BJ (cell line): ENCODE data around the gene ACYP2. TPM values are rescaled to one million over a fixed set of nuclear protein-coding genes. Genes with fewer than 3 reads are reported as not detected.

Source experiments
- CTCF ChIA-PET: fragments of 350-600 bp; formaldehyde crosslinking; extraction: SDS; loops from one replicate; lab custom pipeline; 2021; ENCODE audit warnings: antibody characterized with exemption, inconsistent platforms; lab: Yijun Ruan, JAX
- POLR2A ChIA-PET: fragments of 300-600 bp; sonication (Branson Sonifier 250); formaldehyde crosslinking; extraction: SDS; loops from one replicate; lab custom pipeline; 2021; ENCODE audit warnings: antibody characterized with exemption; lab: Charles Lee
- DNase-seq: peaks from one replicate; pipeline ENCODE4 v3.0.0-alpha.2; 2011; ENCODE audit warnings: low read depth
- H3K27me3 ChIP-seq: 2 replicates; pipeline ENCODE4 v1.6.0; 2011; ENCODE audit warnings: low read length; ENCODE audit not compliant: control insufficient read depth, insufficient read depth
- H3K36me3 ChIP-seq: 2 replicates; pipeline ENCODE4 v1.5.1; 2011; ENCODE audit warnings: low read length; ENCODE audit not compliant: control insufficient read depth, insufficient read depth
- H3K4me3 ChIP-seq: 2 replicates; pipeline ENCODE4 v1.5.1; 2011; ENCODE audit warnings: low read depth, mild to moderate bottlenecking, control low read depth, low read length
- CTCF ChIP-seq: IDR thresholded peaks from 2 replicates; pipeline ENCODE4 v1.5.1; 2011; ENCODE audit warnings: low read depth, mild to moderate bottlenecking, control low read depth, inconsistent platforms, low read length, moderate library complexity; ENCODE audit not compliant: insufficient read depth
- polyA plus RNA-seq: library from polyadenylated mRNA; depleted of rRNA; stranded (reverse); fragments of >200 nt; gene quantifications from 2 replicates; pipeline ENCODE4 v1.2.3, GENCODE V29; 2011

Gene ACYP2
- polyA plus RNA-seq, 1 experiment = 7.0 TPM

GRCh38 chr2:54183281-54183680, 67.9 kb downstream of the ACYP2 start:
- H3K27me3 ChIP-seq = no peaks in the 10 kb centered on the region
- no peaks in the 10 kb centered on the region for H3K36me3 ChIP-seq
- TF ChIP-seq CTCF = no peak
- no peak for DNase-seq
- ChIA-PET POLR2A (no interaction called here), CTCF (no interaction called here)
- no peak overlapping the region for H3K4me3 ChIP-seq

DNA sequence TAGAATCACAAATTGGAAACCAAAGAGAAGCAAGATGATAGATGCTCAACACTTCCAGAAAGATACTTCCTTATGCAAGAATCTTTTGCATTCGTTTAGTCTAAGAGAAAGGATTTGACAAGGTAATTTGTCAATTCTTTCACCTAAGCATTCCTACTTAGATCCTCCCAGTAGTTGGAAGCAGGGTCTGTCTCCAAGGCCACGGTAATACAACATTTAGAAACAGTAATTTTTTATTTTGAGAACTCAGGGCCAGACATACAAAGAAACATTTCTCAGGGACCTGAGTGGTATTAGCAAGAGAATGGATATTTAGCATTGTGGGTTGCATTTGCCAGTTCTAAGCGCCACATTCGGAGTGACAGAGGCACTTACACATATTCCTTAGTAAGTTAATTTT, 68.6 kb downstream of the ACYP2 start:
- TF ChIP-seq CTCF = no peak
- POLR2A ChIA-PET = no interaction called here
- Histone ChIP-seq H3K4me3 (no peak overlapping the region), H3K27me3 (no peaks in the 10 kb centered on the region), H3K36me3 (no peaks in the 10 kb centered on the region)
- no peak for DNase-seq
- CTCF ChIA-PET = no interaction called here

GRCh38 chr2:54185105-54185504, 69.7 kb downstream of the ACYP2 start:
- CTCF ChIA-PET = interaction anchor here (0.9 to 1.3 kb wide), 2 partner anchors 15 to 511 kb away, joined by 3 to 4 read pairs; no protein-coding TSS in a partner anchor
- POLR2A ChIA-PET = no interaction called here
- no peak for TF ChIP-seq CTCF
- no peak overlapping the region for H3K4me3 ChIP-seq
- no peaks in the 10 kb centered on the region for H3K27me3 ChIP-seq
- H3K36me3 ChIP-seq = no peaks in the 10 kb centered on the region
- no peak for DNase-seq

DNA sequence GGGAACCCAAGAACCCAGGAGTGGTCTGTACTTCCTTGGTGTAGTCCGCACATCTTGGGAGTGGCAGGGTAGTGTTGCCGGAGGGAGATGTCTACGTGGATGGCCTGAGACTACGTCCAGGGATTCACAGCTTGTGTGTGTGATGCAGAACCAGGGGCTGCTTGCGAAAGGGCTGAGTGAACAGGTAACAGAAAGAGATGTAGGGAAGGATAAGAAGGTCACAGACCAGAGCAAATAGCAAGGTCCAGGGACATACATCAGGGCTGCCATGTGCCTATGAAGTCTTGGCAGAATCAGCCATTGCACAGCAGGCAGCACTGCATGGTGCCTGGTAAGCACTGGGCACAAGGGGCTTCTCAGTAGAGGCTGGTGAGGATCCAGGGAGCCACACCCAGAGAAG, 71.9 kb downstream of the ACYP2 start:
- POLR2A ChIA-PET = no interaction called here
- TF ChIP-seq CTCF = no peak
- CTCF ChIA-PET = no interaction called here
- Histone ChIP-seq H3K4me3 (no peak overlapping the region), H3K27me3 (no peaks in the 10 kb centered on the region), H3K36me3 (no peaks in the 10 kb centered on the region)
- DNase-seq = no peak

DNA sequence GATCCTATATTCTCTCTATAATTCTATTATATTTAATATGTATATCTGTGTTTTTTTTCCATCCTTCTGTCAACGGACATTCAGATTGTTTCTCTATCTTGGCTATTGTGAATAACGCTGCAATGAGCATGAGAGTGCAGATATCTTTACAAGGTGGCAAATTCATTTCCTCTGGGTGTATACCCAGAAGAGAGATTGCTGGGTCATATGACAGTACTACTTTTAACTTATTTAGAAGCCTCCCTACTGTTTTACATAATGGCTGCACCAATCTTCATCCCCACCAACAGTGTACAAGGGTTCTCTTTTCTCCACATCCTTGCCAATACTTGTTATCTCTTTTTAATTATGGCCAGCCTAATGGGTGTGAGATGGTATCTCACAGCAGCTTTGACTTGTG, 74.1 kb downstream of the ACYP2 start:
- CTCF ChIA-PET = no interaction called here
- Histone ChIP-seq H3K4me3 (no peak overlapping the region), H3K36me3 (no peaks in the 10 kb centered on the region), H3K27me3 (no peaks in the 10 kb centered on the region)
- DNase-seq = no peak
- POLR2A ChIA-PET = no interaction called here
- TF ChIP-seq CTCF = no peak
